ENCODE data around the gene NALCN.
"Not testable (repeated sequence)": the region's sequence is repeated elsewhere in the genome, so short reads cannot be mapped to it uniquely, and the experiment has no call there.

Gene NALCN

DNA sequence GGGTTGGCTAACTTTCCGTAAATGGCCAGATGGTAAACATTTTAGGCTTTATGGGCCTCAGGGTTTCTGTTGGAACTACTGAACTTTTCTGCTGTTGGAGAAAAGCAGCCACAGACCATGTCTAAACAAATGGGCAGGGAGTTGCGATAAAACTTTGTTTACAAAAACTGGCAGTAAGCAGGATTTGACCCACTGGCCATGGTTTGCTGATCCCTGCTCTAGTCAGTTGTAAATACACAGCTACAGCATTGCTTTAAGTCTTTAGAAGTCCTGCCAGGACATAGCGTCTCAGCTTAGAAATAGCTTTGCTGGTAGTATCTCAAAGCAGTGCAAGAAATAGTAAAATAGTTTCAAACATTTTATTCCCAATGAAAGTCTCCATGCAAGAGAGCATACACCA is 88.4 kb downstream of the NALCN start:
- DNase-seq = no peak

DNA sequence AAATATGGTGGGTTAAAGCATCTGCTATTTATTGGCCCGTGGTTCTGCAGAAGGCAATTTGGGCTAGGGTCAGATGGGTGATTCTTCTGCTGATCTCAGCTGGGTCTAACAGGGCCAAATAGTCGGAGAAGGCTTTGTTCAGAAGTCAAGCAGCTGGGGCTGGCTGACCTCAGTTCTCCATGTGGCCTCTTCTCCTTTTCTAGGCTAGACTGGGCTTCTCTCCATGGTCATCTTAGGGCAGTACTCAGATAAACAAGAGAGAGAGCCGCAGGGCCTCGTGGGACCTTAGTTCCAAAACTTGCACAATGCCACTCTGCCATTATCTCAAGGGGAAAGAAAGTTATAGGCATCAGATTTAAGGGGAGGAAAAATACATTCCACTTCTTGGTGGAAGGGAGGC is 89.6 kb downstream of the NALCN start:
- DNase-seq = no peak

DNA sequence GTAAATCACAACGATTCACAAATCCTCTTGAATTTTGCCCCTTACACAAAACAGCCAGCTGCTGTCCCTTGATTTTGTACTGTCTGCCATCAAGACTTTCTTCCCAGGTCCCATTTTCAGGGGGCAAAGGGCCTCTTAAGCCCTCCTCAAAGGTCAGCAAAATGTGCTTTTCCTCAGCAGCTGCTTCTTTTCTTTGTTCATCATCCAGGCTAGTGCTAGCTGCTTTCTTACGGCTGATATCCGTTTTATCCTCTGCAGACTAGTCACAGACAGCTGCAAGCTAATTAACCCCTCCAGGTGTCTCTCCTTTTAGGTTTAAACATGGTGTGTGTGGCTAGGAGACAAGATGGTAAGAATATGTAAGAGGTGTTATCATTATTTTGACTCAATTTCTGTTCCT is 90.9 kb downstream of the NALCN start:
- DNase-seq = no peak

DNA sequence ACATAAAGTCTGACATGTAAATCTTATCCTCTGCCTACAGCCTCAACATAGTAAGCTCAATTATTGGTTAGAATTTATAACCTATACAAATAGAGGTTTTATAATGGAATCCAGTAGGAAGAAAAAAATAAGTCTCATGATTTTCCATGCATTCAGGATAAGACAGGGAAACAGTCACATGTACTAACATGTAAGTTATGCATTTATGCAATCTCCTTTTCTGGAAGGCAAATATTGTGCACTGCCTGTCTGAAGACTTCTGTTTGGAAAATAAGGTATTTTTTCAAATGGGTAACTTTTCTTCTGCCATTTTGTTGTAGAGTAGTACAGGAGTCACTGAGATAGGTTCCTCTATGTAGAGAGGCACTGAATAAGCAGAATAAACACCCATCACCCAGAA is 92.7 kb downstream of the NALCN start:
- no peak for DNase-seq

DNA sequence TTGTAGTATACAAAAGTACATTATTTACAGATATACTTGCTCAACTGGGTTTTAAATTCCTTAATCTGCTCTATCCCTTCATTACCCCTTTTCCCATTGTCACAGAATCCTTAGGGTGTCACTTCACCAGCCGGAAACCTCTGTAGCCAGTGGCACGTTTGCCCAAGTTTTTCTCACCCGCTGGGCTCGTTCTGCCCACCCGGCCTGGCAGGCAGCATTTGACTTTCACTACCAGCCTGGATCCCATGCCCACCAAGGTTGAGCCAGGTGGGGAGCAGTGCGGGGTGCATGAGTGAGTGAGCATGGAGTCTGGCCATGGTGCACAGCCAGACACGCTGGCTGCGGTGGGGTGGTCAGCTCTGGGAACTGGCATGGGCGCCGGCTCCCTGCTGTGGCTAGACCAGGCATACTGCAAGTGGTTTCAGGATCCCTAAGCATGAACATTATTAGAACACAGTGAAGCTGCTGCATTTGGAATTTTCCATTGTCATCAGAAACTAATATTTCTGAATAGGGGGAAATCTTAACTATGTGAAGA is 98.3 kb downstream of the NALCN start:
- DNase-seq = no peak

DNA sequence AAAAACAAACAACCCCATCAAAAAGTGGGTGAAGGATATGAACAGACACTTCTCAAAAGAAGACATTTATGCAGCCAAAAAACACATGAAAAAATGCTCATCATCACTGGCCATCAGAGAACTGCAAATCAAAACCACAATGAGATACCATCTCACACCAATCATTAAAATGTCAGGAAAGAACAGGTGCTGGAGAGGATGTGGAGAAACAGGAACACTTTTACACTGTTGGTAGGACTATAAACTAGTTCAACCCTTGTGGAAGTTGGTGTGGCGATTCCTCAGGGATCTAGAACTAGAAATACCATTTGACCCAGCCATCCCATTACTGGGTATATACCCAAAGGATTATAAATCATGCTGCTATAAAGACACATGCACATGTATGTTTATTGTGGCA is 102.8 kb downstream of the NALCN start:
- DNase-seq = not testable (repeated sequence)

DNA sequence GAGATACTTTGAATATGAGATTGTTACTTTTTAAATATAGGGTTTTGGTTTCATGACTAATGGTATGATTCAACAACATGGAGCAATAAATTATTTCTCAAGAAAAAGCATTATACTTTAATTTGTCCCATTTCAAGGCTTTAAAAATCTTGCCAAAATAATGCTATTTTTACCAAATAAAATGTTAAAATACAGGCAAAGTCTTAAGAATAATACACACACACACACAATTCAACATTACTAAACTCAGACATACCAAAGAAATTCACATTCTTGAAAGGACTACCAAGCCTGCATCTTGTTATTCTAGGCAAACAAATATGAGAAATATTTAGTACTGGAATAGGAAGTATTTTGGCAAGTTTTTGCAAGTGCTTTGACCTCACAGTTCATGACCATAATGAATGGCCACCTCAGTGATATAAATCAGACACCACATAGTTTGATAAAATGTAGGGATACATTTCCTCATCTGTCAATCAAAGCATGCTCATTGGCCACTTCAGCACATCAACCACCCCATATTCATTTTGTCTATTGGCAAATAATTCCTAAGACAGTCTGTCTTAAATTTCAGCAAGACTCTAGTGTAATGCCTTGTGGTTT is 107.2 kb downstream of the NALCN start:
- DNase-seq = no peak

DNA sequence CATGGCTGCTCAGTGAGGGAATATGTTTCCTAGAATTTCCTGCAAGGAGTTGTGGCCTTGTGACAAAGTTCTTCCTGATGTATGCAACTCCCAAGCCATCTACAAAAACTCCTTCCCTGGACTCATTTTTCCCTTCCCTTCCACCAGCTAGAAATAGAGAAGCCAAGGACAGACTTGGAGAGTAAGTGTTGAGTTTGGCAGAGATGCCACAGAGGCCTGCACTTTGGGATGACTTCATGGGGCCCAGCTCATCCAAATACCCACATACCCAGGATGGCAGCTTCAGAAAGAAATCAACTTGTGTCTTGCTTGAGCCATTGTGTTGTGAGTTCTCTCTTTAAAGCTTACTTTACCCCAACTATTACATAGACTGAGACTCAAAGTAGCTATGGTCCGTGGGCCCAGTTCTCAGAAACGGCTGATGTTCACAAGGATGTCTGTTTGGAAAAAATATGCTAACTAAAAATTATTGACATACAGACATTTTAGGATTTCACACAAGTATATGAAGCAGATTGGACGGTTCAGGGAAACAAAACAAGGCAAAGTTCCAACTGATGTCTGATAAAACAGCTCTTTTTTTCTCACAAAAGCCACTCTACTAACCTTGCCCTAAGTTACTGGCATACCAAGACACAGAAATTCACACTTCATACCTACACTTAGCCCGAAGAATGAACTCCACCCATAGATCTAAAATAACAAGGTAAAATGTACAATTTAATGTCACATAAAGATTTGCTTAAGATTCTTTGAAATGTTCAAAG is 107.9 kb downstream of the NALCN start:
- DNase-seq = no peak

DNA sequence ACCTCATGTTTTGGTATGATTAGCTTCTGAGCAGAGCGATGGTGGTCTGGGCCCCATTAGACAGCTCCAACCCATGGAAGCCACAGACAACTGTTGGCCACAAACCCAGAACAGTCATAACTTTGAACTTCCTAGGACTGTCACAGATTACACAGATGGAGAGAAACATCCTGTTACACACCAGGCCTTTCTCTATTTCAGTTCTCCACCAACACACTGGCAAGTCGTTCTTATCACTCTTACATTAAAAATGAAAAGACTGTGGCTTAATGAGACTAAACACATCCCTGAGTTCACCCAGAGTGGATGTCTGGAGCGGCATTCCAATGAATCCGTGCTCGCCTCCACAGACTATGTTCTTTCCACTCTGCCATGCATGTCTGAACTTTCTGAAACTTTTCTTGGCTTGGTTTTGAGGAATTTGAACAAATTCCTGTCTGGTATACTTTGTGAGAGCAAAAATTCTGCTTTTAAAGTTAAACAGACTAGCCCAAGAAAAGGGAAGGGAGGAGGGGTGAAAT is 109.1 kb downstream of the NALCN start:
- no peak for DNase-seq

DNA sequence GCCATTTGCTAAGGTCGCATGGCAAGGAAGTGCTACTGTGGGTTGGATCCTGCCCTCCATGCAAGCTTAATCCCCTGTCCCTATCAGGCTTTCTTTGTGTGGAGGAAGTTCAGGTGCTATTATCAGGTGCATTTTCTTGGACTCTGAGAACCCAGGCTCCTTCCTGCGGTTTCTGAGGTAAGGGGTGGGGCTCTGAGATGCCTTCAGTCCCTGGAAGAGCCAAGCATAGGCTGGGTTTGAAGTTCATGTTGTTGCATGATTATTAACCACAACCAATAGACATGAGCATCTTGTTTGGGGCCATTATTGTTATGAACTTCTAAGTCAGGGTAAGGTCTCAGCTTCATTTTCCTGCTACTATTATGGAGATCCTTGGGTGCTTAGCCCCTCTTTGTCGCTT is 109.5 kb downstream of the NALCN start:
- no peak for DNase-seq

DNA sequence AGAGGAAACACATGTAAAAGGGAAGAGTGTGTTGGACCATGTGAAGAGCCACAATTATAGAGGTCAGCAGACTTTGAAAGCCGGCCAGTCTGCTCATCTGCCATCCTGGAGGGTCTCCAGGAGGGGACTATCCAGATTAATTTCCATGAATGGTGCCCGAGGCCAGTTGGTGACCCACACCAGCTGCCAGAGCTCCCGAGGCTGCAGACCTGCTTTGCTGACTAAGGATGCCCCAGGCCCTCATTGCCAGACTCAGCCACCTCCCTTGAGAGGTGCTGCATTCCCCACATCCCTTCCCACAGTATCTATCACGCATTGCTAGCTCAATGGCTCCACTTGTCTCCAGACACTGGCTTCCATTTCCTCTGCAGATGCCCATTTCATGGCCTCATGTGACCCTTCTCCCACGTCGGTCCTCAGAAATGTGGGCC is 110.3 kb downstream of the NALCN start:
- no peak for DNase-seq

DNA sequence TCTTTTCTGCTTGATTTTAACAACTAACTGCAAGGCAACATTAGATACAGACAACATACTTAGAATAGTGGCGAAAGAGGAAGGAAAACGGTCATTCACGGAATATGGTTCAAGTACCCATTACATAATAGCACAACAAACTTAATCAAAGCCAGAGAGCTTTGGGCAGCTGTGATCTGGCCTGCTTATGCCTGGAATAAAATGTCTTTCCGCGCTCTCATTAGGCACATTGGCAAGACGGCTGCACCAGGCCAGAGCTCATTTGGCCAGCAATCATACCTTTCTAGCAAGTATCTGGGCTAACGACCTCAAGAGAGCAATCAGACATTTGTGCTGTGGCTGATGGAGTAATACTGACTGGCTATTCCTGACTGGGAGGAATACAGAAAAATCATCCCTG is 112.8 kb downstream of the NALCN start:
- DNase-seq = no peak

DNA sequence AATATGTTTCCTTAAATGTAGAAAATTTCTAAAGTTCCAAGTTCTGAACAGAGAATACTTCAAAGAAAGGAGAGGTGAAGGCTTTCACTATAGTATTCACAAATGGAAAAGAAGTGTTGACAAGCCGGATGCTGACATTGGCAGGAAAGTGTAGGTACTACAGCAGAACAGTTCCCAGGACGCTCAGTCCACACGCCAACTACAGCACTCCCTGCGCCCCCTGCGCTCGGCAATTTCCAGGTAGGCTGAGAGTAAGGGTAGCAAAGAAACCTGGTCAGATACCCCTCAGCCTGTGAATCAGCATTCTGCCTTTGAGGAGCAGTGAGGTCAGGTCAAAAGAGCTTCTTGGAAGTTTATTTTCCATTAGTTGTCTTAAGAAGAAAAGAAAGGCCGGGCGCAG is 115.3 kb downstream of the NALCN start:
- no peak for DNase-seq

DNA sequence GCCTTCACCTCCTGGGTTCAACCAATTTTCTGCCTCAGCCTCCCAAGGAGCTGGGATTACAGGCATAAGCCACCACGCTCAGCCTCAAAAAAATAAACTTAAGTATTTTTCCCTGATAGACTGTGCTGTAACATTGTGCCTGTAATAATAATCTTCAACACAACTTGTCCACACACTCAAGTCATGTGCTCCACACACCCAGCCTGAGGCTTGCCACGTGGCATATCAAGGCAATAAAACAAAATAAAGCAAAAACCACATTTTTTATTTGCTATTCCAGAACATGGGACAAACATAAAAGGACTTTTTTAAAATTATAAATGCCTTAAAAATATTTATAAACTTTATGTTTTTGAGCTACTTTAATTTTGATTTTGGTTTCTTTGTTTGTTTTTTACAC is 115.8 kb downstream of the NALCN start:
- no peak for DNase-seq

DNA sequence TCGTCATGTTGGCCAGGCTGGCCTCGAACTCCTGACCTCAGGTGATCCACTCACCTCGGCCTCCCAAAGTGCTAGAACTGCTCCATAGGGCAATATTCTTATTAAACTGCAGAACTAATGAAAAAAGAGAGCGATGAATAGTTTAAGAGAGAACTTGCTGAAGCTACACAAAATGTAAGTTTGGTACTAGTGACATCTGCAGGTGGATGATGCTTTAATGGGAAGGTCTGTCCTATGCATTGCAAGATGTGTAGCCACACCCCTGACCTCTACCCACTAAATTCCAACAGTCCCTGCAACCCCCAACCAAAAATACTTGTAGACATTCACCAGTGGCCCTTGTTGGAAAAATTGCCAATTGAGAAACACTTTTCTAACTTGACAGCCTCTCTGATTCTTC is 117.8 kb downstream of the NALCN start:
- no peak for DNase-seq

DNA sequence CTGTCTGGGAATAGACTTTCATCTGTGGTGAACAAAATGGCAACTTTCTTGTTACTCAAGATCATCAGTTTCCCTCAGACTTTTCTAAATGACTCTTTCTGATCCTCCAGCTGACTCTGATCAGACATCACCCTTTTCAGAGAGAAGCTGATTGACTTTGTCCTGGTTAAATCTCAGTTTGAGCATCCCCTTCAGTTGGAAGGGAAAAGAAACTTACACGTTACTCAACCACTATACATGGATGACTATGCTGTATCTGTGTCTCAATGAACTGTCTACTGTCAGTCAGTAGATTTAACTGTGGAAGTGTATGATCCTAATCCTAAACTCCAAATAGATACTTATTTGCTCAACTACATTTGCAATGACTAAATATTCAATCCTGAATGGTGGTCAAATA is 118.5 kb downstream of the NALCN start:
- no peak for DNase-seq

DNA sequence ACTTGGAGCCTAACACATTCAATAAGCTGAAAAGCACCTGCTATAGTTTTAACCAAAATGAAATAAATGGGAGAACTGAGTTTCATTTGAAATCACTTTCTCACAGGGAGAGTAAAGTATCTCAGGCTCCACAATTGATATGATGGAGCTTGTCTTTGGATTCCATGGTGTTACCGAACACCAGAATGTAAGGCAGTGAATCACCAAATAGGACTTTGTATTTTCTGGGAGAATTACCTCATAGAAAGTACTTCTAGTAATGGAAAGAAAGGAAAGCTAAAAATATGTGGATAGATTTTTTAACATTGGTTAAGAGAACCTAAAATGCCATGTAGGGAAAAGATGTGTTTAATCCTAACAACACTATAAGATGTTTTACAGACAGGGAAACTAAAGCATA is 123.6 kb downstream of the NALCN start:
- DNase-seq = no peak

DNA sequence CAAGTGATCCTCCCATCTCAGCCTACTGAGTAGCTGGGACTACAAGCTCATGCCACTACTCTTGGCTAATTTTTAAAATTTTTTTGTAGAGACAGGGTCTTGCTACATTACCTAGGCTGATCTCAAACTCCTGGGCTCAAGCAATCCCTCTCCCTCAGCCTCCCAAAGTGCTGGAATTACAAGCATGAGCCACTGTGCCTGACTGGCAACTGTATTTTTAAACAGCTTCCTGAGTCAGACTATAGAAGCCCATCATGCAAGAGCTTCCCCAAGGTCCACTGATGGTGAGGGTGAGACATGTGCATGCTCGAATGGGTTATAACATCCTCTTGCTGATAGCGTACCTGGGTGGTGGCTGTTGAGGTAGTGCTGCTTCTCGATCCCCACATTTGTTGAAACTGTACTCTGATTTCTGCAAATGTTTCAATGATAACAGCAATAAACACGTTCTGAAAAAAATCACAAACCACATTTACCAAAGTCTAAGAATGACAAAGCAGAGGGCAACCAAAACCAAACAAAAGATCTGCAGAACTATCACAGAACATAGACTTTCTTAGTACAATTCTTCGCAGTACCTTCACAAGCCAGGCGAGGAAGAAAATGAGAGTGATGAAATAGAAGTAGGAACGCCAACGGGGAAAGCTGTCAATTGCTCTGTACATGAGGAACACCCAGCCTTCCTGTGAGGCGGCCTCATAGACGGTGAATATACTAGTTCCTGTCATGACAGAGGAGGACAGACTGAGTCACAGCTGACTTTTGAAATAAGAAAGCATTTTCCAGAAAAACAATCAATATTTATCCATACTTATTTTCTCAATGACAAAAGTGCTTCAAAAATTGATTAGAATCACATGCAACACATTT is 124.4 kb downstream of the NALCN start:
- no peak for DNase-seq

DNA sequence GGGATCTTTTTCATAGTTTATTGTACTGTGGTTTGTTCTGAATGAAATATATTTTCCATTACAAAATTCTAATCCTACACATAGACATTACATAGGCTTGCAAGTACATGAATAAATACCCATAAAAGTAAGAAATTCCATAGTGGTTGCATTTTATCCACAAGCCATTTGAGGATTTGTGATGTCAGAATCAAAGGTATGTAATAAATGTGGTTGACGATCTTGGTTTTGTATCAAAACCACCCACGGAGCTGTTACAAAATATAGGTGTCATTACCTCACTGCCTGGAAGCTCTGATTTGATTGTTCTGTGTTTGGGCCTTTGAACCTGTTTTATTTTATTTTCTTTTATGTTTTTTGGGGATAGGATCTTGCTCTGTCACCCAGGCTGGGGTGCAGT is 125.1 kb downstream of the NALCN start:
- no peak for DNase-seq

DNA sequence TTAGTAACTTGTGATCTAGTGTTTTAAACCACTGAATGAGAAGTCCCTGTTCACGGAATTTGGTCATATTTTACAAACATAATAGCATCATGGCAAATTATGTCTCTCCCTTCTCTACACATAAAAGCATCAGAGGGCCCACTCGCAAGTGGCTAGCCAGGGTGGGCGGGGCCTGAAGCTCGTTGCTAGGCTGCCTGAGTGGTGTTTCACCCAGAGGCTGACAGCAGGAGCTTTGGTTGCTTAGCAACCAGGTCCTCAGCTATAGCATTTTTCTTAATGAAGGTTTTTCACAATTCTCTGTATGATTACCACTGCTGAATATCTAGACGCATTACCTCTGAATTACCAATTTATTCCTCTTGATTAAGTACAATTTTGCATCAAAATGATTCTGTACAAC is 126.5 kb downstream of the NALCN start:
- no peak for DNase-seq

DNA sequence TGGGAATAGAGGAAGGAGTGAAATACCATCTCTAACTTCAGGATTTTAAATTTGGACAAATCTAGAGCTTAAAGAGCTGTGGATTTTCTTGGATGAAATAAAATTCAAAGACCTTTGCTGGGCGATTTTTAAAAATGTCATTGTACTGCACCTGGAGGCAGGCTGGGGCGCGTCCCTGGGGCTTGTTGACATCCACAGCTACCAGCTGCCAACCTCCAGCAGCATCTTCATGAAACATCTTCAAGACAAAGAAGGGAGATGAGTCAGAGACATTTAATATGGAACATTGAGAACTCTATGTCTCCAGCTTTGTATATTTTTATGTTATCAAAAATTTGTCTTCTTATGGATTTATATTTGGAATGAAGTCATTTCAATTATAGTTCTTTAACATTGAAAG is 132.5 kb downstream of the NALCN start:
- no peak for DNase-seq

DNA sequence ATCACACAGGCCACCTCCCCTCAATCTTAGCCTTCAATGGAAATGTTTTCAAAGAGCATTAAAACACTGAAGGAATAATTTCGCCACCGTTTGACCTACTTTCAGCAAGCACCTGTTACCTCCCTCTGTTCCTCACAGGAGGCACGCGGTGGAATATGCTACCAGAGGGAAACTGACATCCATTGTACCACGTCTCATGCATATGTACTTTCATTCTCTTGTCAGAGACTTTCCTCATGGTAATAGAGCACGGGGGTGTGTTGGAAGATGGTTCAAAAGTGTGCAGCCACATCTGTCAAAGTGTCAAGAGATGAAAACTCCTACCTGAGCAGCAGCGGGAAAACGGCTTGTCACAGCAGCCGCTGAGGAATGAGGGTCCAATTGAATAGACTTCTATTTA is 143.4 kb downstream of the NALCN start:
- DNase-seq = no peak

DNA sequence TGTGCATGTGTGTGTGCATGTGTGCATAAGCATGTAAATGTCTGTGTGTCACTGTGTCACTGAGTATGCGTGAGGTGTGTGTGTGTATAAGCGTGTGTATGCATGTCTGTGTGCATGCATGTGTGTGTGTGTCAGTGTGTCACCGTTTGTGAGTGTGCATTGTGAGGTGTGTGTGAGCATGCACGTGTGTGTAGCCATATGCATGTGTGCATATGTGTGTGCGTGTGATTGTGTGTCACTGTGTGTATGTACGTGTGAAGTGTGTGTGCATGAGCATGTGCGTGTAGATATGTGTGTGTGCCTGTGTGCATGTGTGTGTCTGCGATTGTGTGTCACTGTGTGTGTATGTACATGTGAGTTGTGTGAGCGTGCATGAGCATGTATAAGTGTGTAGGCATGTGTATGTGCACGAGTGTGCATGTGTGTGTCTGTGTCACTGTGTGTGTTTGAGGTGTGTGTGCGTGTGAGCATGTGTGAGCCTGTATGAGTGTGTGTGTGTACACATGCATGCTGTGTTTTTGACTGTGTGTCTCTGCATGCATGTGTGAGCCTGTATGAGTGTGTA is 144.5 kb downstream of the NALCN start:
- no peak for DNase-seq
